ENCODE measurements around the gene PRC1.

GRCh38 chr15:90941038-90941437 lies 53.3 kb downstream of the PRC1 start:
- TF ChIP-seq CTCF (IDR thresholded peaks at IDR 0.05; ENCODE audit: insufficient read depth, low read length, poor library complexity, severe bottlenecking) (no peak), EZH2phosphoT487 (conservative IDR thresholded peaks at IDR 0.05; ENCODE audit: low read length) (no peak)

All from SU-DHL-6 (cell line).